Right ventricle myocardium inferior (tissue), 1 donor: ENCODE measurements around the gene SLC1A6. TPM values are rescaled to one million over a fixed set of nuclear protein-coding genes. Genes with fewer than 3 reads are reported as not detected.

Experiments used
- total RNA-seq: library from RNA; stranded (reverse); fragmentation: NEBNext Ultra II Directional; extraction: Animal tissue kit (Norgen Biotek cat#: 25700); gene quantifications from one replicate; pipeline ENCODE4 v1.2.1, GENCODE V29; 2021
- donor health status: DM: no; HTN: yes; CAD: no; lungs with severe emphysema.

Gene SLC1A6
- total RNA-seq, 1 donor from 2014 or later: not detected

Other genes with a start within 250 kb of the SLC1A6 start
- gene ADGRE2, start 201.3 kb downstream of the SLC1A6 start, total RNA-seq: 0.87 TPM
- gene OR7A5, start 144.7 kb downstream of the SLC1A6 start, total RNA-seq: not detected
- not detected for gene OR7C1, start 144.7 kb downstream of the SLC1A6 start, total RNA-seq
- gene OR7A10, start 130.9 kb downstream of the SLC1A6 start, total RNA-seq: not detected
- not detected for gene OR7A17, start 93.7 kb downstream of the SLC1A6 start, total RNA-seq
- gene OR7C2, start 38.4 kb downstream of the SLC1A6 start, total RNA-seq: not detected
- gene CASP14, start 69.6 kb upstream of the SLC1A6 start, total RNA-seq: not detected
- not detected for gene OR1I1, start 102.3 kb upstream of the SLC1A6 start, total RNA-seq
- 15.7 TPM for gene SYDE1, start 127.5 kb upstream of the SLC1A6 start, total RNA-seq
- 28.5 TPM for gene NOTCH3, start 221.1 kb upstream of the SLC1A6 start, total RNA-seq